GM18867 (cell line): ENCODE measurements around the gene MYRFL.
A peak's percentile ranks its signal among the peaks of the same experiment; 100 is the strongest.
"Not testable (repeated sequence)": the region's sequence is repeated elsewhere in the genome, so short reads cannot be mapped to it uniquely, and the experiment has no call there.

Experiments
- ATAC-seq: cut with Tn5 transposase; IDR thresholded peaks from one replicate; pipeline ENCODE4 v1.9.1; 2021; ENCODE audit warnings: mild to moderate bottlenecking, moderate library complexity; ENCODE audit not compliant: unreplicated experiment

Gene MYRFL

DNA sequence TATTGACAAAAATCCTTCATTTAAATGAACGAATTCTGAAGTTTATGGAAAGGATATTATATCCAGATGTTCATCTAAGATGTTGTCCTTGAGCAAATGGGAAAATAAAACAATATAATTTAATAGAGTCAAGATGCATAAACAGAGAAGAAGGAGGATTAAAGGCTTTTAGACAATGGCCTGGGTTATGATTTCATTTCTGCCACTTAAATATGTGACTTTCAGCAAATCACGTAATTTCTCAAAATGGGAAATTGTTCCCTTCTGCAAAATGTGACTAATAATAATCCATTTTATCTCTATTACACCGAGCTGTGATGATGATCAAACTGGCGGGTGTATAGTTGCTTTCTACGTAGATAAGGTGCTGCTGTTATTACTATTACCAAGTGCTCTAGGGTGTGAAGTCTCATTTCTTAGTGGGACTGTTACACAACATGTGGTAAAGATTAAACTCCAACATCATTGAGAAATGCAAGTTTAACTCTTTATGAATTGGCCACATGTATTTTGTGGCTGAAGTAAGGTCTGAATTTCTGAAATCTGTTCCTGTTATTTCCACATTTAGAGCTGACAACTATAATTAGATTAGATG lies 157.0 kb downstream of the MYRFL start:
- no peak for ATAC-seq

DNA sequence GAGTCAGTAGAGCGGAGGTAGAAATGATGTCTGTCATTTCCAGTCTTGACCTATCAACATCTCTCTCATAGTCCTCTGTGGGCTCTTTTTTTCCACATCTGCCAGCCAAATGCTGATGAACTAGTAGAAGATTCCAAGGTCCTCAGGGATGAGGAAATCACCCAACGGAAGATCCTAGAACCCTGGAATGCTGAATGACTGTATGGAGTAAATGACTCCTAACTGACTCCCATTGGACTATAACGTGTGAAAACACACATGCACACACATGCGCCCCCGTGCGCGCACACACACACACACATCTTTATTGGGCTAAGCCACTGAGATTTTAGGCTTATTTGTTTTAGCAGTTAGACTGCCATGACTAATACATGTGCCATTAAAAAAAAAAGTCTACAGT lies 159.2 kb downstream of the MYRFL start:
- ATAC-seq, result no peak

DNA sequence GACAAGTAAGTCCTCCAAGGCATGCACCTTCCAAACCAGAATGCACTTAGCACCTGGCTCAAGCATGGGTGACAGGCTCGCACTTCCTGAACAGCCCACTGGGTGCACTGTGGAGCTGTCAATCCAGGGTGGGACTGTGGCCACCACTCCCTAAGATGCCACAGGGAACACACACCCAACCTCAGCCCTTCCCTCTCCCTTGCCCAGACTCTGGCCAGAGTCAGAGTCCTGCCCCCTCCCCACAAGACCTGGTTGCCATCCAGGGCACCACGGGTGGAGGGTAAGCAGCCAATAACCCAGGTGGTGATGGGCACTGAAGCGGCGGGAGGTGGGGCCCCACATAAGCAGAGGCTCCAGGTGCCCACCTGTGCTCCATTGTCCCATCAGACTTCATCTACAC lies 160.6 kb downstream of the MYRFL start:
- peak; percentile 85 for ATAC-seq

DNA sequence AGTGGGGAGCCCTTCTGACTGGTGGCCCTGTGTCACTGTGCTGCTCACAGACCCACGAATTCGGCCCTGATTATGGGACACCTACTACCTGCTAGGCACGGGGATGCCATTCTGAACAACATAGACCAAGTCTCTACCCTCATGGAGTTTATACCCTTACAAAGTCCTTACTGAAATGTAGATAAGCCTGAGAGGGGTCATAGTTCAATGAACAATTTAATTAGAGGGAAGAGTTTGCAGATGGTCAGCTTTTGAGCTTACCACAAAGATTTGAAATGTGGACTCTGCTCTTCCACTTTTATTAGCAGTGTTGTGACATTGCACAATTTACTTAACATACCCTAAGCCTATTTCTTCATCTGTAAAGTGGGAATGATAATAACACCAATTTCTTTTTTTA lies 161.1 kb downstream of the MYRFL start:
- ATAC-seq, result no peak

DNA sequence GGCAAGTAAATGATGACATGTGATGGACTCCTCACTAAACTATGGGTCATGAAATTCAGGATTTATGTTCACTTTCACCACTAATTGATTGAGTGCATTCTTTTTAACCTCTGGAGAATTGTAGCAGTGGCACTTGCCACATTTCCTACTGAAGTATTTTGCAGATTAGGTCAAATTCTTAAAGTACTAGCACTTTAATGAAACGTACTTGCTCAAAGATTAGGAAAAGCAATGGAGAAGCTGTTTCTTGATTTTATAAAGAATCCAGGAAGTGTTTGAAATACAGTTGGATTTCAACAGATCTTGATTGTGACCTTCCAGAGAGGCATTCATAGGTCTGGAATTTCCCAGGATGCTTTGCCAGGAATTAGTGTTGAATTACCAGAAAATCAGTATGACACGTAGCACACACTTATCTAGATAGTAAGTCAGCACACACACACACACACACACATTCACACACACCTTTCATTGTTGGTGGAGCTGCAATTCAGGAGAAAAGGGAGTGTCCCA lies 162.6 kb downstream of the MYRFL start:
- no peak for ATAC-seq

DNA sequence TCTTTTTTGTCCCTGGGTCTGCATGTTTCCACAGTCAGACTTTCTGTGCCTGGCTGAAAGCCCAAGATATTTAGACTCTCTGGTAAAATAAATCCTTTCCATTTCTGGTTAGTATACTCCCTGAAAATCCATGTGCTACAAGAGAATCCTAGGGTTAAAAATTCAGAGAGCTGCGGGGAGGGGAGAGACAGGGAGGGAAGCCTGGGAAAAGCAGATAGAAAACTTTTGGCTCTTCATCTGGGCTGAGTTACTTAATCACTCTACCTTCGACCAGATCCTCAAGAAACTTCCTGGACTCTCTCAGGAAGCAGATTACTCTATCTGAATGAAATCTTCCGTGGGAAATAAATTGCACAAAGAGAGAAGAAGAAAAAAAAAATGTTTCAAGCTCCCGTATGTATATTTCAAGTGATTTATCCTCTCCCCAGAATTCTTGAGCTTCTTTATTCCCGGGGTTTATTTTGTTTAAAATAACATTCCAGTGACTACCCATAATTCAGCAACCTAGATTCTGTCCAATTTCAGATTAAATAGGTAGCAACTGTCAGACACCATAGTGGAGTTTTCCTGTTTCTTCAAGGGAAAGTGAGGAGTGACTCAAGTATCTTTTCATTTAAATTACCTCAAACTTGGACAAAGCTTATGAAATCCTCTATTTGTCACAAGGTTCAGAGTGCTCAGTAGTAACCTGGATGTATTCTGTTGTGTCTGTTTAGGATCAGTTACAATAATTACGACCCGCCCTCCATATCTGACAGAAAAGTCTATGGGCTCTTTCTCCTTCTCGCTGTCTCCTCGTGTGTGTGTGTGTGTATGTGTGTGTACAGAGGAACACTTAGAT lies 163.7 kb downstream of the MYRFL start:
- ATAC-seq, result no peak

DNA sequence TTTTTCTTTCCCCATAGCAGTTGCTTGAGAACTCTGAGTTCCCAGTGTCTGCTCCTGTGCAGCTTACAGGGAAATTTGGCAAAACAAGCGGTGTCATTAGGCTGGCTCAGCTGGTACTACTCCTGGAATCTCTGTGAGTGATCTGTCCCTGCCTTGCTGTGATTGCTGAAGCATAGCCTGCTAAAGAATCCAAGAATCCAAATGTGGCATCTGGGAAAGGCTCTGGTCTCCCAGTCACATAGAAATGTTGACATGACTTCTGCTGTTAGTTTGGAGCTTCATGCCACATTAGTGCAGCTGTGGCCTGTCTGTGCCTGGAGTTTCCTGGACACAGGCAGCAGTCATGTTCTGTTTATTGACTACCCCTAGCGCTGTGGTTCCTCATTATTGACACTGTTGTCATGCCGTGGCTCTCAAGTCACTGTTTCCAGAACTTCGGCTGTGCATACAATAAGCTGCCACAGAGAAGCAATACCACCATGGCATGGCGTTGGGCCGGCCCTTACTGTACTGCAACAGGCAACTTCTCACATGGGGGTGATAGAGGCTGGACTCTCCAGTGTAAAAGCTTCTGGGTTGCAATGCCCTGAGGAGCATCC lies 166.8 kb downstream of the MYRFL start:
- no peak for ATAC-seq

DNA sequence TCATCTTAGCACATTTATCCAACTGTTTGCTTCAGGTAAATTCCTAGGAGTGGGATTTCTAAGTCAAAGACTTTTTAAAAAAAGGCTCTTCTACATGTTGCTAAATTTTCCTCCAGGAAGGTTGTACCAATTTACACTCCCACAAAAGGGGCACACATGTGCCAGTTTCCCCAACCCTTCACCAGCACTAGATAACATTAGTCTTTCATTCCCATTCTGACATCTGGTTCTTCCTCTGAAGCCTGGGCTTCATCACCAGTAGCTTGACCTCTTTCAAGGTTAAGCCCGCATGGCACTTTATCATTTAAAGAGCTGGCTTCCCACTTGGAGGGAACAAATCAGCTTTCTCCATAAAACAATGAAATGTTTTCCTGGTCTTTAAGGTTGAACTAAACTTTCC lies 168.4 kb downstream of the MYRFL start:
- ATAC-seq, result no peak

DNA sequence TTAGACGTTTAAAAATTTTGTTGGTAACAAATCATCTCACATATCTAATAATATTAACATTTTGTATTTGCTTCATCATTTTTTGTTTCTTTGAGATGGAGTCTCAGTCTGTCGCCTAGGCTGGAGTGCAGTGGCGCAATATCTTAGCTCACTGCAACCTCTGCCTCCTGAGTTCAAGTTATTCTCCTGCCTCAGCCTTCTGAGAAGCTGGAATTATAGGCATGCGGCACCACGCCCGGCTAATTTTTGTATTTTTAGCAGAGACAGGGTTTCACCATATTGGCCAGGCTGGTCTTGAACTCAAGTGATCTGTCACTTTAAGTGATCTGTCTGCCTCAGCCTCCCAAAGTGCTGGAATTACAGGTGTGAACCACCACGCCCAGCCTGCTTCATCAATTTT lies 169.1 kb downstream of the MYRFL start:
- not testable (repeated sequence) for ATAC-seq

DNA sequence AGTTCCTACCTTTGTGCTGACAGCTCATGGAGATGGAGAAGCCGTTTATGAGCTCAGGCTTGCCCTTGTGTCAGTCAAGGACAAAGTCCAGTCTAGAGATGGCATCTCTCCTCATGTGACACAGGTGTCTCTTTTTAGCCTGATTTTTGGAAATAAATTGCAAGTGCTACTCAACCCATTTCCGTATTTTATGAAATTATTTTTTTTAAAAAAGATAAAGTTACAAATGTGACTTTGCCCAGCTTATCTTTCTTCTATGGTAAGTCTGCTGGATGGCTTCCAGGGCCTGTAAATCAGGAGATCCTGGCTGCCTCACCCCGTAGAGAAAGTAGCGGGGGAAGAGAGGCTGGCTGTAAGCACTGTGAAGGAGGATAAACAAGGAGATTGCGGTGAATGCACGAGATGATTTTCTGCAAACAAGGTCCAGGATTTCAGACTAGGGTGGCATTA lies 169.7 kb downstream of the MYRFL start:
- no peak for ATAC-seq

DNA sequence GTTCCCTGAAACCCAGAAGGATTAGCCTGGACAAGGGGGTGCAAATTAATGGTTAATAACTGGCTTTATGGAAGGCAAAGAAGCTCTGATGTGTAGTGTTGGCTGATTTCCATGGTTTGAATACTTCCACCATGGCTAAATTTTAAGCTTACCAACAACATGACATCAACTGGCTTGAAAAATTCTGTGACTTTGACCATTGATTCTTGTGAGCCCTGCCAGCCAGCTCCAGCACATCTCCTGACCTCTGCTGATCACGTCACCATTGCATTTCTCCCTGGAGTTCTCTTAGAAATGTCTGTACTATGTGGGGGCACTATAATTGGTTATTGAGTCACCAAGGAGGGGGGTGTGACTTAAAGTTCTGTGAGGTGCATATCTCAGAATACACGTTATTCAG lies 171.2 kb downstream of the MYRFL start:
- no peak for ATAC-seq

DNA sequence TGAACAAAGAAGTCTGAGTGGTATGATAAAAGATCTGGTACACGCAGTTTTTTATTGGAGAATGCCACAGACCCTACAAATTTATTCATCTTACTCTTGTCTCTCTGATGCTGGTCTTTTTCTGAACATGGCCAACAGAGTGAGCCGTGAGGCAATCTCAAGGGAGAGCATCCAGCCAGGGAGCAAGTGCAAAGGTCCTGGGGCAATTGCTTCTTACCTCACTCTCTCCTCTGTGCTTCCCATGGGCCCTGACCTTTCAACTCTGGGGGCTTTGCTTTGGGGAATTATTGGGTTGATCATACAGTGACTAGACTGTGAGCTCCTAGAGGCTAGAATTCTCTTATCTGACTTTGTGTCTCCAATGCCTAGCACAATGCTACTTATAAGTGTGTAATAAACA lies 171.7 kb downstream of the MYRFL start:
- no peak for ATAC-seq

DNA sequence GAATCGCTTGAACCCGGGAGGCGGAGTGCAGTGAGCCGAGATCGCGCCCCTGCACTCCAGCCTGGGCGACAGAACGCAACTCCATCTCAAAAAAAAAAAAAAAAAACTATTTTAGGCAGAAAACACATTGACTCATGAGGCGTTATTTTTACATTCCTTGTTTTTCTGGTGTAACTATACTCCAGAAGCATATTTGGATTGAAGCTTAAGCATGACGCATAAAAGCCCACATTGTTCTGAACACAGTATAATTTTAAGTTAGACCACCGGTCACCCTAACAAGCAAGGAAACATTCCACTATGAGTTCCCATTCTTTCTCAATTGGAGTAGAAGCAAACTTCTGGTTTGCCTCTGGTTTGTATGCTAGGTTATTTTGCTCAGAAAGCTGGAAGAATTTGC lies 173.0 kb downstream of the MYRFL start:
- no peak for ATAC-seq

DNA sequence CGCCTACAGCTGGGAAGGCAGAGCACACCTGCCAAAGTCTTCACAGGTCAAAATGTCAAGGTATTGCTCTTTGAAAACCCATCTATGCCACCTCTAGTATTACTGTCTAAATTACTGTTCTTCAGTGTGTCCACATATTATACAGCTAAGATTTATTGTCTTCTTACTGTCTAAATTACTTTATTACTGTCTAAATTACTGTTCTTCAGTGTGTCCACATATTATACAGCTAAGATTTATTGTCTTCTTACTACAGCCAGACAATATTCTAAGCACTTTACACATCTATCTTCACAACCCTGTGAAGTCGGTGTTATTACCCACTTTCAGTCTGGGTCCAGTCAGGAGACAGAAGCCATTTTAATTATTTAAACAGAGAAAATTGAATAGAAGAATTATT lies 173.9 kb downstream of the MYRFL start:
- no peak for ATAC-seq

DNA sequence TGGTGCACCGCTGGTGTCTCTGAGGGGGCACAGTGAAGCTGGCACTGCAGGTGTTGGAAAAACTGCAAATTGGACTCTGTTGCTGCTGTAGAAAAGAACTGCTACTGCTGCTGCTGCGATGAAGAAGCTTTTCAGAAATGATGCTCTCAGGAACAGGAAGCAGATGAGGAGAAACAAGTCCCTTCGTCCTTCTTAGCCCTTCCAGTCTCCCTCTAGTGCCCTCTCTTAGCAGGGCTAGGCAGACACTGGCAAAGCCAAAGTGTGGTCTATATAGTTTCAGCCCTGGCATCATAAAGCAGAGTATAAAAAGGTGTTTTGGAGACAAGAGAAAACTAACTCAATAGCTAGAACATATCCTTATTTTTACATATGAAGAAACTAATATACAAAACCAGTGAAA lies 174.5 kb downstream of the MYRFL start:
- ATAC-seq, result no peak

DNA sequence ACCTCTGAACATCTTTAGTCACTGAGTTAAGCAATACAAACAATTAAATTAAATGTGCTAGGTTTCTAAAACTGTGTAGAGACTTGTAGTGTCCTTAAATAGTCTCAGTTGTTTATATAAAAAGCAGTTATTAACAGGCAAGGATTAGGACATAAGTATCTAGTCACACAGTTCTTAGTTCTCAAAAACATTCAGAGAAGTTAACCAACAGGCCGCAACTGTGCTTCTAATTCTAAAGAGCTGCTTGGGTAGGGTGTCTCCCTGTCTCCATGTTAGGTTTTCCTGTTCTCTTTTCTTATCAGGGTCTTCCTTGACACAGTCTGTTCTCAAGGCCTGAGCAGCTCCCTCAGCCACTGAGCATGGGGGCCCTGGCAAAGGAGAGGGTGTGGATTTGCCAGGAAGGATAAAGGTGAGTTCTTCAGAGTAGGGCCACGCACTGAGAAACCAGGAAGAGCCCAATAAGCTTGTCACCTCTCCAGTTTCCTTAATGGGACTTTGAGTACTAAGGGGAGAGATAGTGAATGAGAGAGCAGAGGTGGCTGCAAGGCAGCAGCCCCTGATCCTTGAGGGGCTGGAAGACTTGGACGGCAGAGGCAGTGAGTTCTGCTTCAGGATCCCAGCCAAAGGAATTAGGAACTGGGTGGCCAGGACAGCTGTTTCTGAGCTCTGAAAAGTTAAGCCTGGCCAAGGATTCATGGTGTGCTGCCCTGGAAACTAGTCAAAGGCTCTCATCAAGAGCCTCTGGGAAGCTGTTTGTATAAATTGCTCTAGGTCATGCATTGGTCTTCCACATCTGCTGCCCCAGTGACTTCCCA lies 177.3 kb downstream of the MYRFL start:
- no peak for ATAC-seq

DNA sequence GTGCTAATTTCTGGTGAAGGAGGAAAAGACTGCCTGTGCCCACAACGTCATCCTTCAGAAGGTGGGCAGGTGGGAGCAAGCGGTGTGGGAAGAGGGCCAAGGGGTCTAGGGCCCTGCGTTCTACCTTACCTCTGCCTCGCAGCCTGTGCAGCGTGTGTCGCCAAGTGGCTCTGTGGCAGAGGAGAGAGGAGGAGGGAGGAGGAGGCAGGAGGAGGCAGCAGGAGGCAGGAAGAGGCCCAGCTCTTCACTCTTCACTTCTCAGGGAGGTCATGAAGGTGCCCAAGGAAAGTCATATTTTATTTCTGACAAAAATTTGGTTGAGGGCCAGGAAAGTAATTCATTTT lies 177.9 kb downstream of the MYRFL start:
- ATAC-seq, result no peak

DNA sequence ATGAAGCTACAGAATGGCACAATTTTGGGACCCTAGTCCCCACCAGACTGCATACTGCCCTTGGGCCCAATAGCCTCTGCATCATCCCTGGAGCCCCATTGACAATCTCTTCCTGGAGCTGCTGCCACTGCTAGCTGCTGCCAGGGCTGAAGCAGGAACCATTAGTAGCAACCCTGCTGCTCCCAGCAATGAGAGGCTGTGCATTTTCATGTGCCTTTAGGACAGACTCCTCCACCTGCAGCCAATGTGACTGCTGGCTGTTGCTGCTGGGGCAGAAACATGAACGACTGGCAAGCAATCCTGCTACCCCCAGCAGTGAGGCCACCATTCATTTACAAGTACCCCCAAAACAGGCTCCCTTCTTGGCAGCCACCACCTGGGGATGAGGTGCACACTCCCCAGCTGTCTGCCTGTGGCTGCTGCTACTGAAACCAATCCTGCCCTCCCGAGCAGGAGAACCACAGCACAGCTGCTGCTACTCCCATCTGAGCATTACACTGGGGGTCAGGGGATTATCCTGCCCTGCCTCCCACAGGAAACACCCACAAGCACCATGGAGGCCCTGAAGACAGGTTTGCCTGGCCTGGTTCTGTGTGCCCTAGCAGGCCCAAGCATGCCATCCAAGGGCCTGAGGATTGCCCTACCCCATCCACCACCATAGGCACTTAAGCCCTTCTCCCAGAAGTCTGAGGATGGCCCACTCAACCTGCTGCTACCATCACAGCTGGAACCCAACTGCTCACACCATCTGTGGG lies 181.0 kb downstream of the MYRFL start:
- ATAC-seq, result no peak

DNA sequence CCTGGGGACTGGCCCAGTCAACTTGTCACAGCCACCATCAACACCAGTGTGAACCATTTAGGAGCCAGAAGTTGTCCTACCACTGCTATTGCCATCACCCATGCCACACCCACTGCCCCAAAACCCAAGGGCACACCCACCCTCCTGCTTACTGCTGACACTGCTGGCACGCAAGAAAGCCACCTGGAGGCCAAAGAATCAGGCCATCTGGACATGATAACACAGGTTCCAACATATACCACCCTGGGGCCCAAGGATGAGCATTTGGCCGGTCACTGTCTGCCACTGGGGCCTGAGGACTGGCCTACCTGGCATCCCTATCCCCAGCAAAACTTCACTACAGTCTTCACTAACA lies 181.6 kb downstream of the MYRFL start:
- ATAC-seq, result no peak

DNA sequence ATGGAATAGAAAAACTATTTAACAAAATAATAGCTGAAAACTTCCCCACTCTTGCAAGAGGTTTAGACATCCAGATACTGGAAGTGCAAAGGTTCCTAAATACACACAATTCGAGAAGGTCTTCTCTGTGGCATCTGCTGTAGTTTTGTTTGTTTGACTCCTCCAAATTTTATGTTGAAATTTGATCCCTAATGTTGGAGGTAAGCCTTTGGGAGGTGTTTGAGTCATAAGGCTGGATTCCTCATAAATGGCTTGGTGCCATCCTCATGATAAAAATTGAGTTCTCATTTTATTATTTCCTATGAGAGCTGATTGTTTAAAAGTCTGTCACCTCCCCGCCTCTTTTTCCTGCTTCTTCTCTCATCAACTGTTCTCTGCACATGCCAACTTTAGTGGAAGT lies 182.7 kb downstream of the MYRFL start:
- ATAC-seq, result no peak
